Epithelial cell of esophagus (primary cell): Measurements from ENCODE around the gene LRAT.

Source experiments
- DNase-seq: peaks from one replicate; pipeline ENCODE4 v3.0.0; 2010; ENCODE audit warnings: low read depth
- H3K4me3 ChIP-seq: 2 replicates; pipeline ENCODE4 v1.5.1; 2011; ENCODE audit warnings: mild to moderate bottlenecking, low read length, control low read depth
- TF ChIP-seq, protein P1 (sequence below): IDR thresholded peaks from 2 replicates; pipeline ENCODE4 v1.5.1; 2011; ENCODE audit warnings: low read depth, mild to moderate bottlenecking, low read length, control low read depth, inconsistent platforms; ENCODE audit not compliant: insufficient read depth; ENCODE audit errors: missing control alignments

Gene LRAT

DNA sequence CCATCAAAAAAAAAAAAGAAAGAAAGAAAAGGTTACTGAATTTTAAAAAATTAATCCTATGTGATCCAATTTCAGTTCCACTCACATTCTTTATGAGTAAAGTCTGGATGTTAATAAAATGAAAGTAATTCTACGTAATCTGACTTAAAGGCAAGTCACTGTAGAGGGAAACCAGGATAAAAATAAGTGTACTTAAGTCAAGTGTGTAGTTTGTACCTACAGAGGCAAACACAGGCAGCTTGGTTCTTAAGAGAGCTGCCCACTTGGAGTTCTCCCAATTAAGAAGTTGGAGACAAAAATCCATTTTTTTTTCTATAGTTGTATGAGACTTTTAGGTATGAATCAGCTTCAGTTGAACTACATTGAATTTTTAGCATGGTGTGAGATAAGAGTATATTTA, 7.0 kb upstream of the LRAT start:
- DNase-seq, result no peak
- TF ChIP-seq, protein P1, sequence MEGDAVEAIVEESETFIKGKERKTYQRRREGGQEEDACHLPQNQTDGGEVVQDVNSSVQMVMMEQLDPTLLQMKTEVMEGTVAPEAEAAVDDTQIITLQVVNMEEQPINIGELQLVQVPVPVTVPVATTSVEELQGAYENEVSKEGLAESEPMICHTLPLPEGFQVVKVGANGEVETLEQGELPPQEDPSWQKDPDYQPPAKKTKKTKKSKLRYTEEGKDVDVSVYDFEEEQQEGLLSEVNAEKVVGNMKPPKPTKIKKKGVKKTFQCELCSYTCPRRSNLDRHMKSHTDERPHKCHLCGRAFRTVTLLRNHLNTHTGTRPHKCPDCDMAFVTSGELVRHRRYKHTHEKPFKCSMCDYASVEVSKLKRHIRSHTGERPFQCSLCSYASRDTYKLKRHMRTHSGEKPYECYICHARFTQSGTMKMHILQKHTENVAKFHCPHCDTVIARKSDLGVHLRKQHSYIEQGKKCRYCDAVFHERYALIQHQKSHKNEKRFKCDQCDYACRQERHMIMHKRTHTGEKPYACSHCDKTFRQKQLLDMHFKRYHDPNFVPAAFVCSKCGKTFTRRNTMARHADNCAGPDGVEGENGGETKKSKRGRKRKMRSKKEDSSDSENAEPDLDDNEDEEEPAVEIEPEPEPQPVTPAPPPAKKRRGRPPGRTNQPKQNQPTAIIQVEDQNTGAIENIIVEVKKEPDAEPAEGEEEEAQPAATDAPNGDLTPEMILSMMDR, result no peak
- no peak overlapping the region for H3K4me3 ChIP-seq

DNA sequence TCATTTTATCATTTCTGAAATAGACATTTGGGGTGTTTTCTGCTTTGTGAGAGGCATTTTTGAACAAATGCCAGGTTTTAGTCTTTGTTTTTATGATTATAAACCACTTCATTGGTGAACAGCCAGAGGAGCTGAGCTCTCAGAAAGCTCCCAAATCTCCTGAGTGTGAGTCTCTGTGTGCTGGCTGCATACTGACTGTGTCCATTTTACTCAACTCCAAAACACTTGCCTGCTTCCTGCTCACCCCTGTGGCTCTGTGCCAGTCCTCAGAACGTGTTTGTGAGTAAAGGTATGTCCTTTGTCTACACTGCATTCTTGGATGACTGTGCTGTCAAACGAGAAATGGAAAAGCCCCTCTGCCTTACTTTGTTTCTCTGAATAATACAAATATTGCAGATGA, 5.4 kb upstream of the LRAT start:
- H3K4me3 ChIP-seq, result no peak overlapping the region
- TF ChIP-seq, protein P1, result no peak
- peak; percentile 94 for DNase-seq

DNA sequence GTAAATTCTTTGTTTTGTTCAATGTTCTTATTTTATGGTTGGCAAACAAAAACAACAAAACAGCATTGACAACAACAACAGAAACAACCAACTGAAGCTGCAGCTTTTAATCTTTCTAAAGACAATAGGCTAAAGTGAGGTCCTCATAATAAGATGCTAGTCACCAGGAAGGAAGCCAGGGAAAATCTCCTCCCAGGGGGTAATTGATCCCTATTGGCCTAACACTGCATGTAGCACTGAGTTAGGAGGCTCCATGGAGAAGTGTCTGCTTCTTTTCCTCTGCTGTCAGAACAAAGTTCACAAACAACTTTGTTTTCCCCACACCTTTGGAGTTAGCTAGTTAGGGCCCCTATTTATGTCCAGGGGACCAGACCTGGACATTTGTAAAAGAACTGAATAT, 4.7 kb upstream of the LRAT start:
- no peak overlapping the region for H3K4me3 ChIP-seq
- no peak for DNase-seq
- TF ChIP-seq, protein P1, result no peak

DNA sequence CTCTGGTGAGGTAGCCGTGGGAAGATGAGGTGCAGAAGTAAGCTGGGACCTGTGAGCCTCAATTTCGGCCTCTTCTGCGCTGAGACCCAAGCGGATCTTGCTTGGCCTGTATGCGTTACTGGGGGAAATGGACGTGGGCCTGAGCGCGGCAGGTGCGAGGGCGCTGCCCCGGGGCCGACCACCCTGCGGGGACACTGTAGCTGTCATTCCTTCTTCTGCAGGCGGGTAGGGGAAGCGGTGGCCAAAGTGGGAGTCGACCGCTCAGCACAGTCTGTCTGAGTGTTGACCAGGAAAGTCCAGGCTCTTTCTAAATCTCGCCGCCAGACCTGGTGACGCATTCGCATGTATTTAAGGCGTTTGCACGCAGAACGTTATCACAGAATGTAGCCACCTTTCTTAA, 3.3 kb upstream of the LRAT start:
- no peak for DNase-seq
- TF ChIP-seq, protein P1, result no peak
- no peak overlapping the region for H3K4me3 ChIP-seq

DNA sequence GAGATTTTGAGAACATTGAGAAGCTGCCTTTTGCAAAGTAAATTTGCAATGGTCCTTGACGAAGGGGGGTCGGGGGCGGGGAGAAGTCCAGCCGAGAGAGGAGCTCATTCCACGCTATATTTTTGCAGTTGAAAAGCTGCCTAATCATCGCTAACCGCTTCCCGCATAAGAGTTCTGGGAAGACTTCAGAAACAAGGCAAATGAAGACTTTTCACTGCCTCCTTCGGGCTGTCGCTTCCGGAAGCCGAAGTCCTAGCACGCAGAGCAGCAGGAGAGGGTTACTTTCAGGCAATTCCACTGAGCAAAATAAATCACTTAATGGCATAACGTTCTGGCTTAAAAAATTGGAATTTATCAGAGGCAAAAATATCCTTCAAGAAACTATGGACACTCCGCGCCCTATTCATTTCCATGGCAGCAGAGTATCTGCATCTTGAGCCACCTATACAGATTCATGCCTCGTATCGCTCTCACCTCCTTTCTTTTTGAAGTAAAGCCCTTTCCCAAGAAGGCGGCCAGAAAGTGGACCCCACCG, 2.6 kb upstream of the LRAT start:
- no peak for DNase-seq
- TF ChIP-seq, protein P1, result no peak
- no peak overlapping the region for H3K4me3 ChIP-seq

DNA sequence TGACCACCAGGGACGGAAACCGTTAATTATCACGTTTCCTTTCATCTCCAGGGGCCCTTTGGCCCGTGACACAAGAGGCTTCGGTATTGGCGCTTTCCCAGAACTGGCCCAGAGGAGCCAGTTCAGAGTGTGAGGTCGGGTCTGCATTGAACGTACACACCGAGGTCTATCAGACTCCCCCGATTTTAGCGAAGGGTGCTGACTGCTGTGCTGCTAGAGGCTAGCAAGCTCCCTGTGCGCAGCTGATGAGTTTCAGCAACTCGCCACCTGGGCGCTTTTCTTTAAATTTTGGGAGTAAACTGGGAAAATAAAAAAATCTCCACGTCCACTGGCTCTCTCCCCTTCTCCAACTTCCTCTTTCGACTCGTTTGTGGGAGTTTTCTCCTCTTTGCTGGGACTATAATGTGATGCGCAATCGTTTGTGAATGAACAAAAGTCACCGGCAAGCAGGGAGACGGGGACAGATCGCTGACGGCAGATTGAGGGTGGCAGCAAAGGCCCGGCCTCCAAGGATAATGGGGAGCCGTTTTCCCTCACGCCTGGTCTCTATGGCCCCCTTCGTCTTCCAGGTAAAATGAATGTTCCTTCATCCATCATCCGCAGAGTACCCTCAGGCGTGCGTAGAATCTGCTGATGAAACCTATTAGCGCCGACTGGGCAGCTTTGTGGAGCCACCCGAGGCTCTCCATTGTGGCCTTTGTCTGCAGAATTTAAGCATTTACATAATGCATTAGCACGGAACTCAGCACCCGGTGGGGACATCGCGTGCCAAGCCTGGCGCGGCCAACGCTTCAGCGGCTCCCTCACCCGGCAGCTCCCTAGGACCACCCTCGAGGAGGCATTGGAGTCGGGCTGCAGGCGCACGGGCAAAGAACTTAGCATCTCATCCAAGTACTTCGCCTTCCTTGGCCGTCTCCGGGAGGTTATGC, 1.6 kb upstream of the LRAT start:
- no peak for DNase-seq
- peak overlapping the region; percentile 9 for H3K4me3 ChIP-seq
- TF ChIP-seq, protein P1, result no peak
